Hepatocyte (in vitro differentiated cells): ENCODE data around the gene RRP9. TPM values are rescaled to one million over a fixed set of nuclear protein-coding genes. Genes with fewer than 3 reads are reported as not detected.

Experiments used
- DNase-seq: peaks from one replicate; pipeline ENCODE4 v3.0.0-alpha.2; 2016; ENCODE audit warnings: low spot score
- H2AFZ ChIP-seq: fragments of 200-600 bp; sonication (generic); 2 replicates; pipeline ENCODE4 v1.6.0; 2016; ENCODE audit warnings: antibody characterized with exemption, mild to moderate bottlenecking
- H3K27ac ChIP-seq: fragments of 200-600 bp; sonication (generic); 2 replicates; pipeline ENCODE4 v1.5.1; 2016; ENCODE audit warnings: mild to moderate bottlenecking
- H3K27me3 ChIP-seq: fragments of 200-600 bp; sonication (generic); 2 replicates; pipeline ENCODE4 v1.6.1; 2016
- H3K36me3 ChIP-seq: fragments of 200-600 bp; sonication (generic); replicated peaks from 2 replicates; pipeline ENCODE4 v1.5.1; 2016; ENCODE audit warnings: low read depth; ENCODE audit not compliant: insufficient read depth
- H3K4me1 ChIP-seq: fragments of 200-600 bp; sonication (generic); 2 replicates; pipeline ENCODE4 v1.5.1; 2016; ENCODE audit warnings: mild to moderate bottlenecking, moderate library complexity; ENCODE audit not compliant: insufficient read depth
- H3K4me2 ChIP-seq: fragments of 200-600 bp; sonication (generic); 2 replicates; pipeline ENCODE4 v1.6.0; 2016
- H3K4me3 ChIP-seq: fragments of 200-600 bp; sonication (generic); 2 replicates; pipeline ENCODE4 v1.5.1; 2016; ENCODE audit warnings: mild to moderate bottlenecking
- H3K79me2 ChIP-seq: fragments of 200-600 bp; sonication (generic); 2 replicates; pipeline ENCODE4 v1.6.0; 2017; ENCODE audit warnings: mild to moderate bottlenecking
- H3K9me2 ChIP-seq: fragments of 200-600 bp; sonication (generic); replicated peaks from 2 replicates; pipeline ENCODE4 v1.6.0; 2017; ENCODE audit warnings: mild to moderate bottlenecking; ENCODE audit not compliant: insufficient read depth
- H3K9me3 ChIP-seq: fragments of 200-600 bp; sonication (generic); 2 replicates; pipeline ENCODE4 v1.5.1; 2016; ENCODE audit warnings: low read depth, mild to moderate bottlenecking
- H4K20me1 ChIP-seq: fragments of 200-600 bp; sonication (generic); 2 replicates; pipeline ENCODE4 v1.6.0; 2016; ENCODE audit warnings: mild to moderate bottlenecking; ENCODE audit not compliant: insufficient read depth, poor library complexity, severe bottlenecking
- CTCF ChIP-seq: fragments of 200-600 bp; sonication (generic); IDR thresholded peaks from 2 replicates; pipeline ENCODE4 v1.5.1; 2016; ENCODE audit warnings: antibody characterized with exemption, mild to moderate bottlenecking; ENCODE audit not compliant: poor library complexity
- EZH2 ChIP-seq: fragments of 200-600 bp; sonication (generic); IDR thresholded peaks from 2 replicates; pipeline ENCODE4 v1.6.1; 2016; ENCODE audit warnings: antibody characterized with exemption, mild to moderate bottlenecking, borderline replicate concordance
- EZH2phosphoT487 ChIP-seq: fragments of 200-600 bp; sonication (generic); IDR thresholded peaks from one replicate; pipeline ENCODE4 v1.6.1; 2018; ENCODE audit warnings: antibody characterized with exemption, mild to moderate bottlenecking, low read depth, moderate library complexity; ENCODE audit not compliant: unreplicated experiment, severe bottlenecking
- WGBS: methylation state at CpG from one replicate; pipeline ENCODE4 v1.1.6; 2016; ENCODE audit warnings: low lambda C conversion rate; ENCODE audit errors: missing lambda C conversion rate; 5-methylcytosine and 5-hydroxymethylcytosine counted together
- polyA plus RNA-seq: library from polyadenylated mRNA; unstranded; fragments of >200 nt; fragmentation: Nextera tagmentation; extraction: Ambion mirVana; gene quantifications from 2 replicates; pipeline ENCODE4 v1.2.1, GENCODE V29; 2016
- small RNA-seq: library from RNA; depleted of rRNA; stranded (forward); fragments of <200 nt; gene quantifications from one replicate; pipeline ENCODE3, GENCODE V24; 2014
- total RNA-seq: library from RNA; depleted of rRNA; stranded (reverse); fragments of >200 nt; gene quantifications from 2 replicates; pipeline ENCODE4 v1.2.3, GENCODE V29; 2014

The RRP9 gene
- total and polyA plus RNA-seq, 2 experiments from 2014 or later, result 17.5 to 32.8 TPM

- no peak overlapping the region for H3K4me3 ChIP-seq
- H3K4me2 ChIP-seq, result no peak overlapping the region
- H3K36me3 ChIP-seq, result no peaks in the 10 kb centered on the region
- H2AFZ ChIP-seq, result no peak overlapping the region
- no peak overlapping the region for H3K27ac ChIP-seq
- H3K9me2 ChIP-seq, result no peaks in the 10 kb centered on the region
- H3K27me3 ChIP-seq, result no peaks in the 10 kb centered on the region
- 74% methylated on average over 2 of the region's 2 CpGs for WGBS
- DNase-seq, result no peak
- H3K4me1 ChIP-seq, result no peaks in the 10 kb centered on the region
- H4K20me1 ChIP-seq, result no peaks in the 10 kb centered on the region
- H3K9me3 ChIP-seq, result no peaks in the 10 kb centered on the region
- no peaks in the 10 kb centered on the region for H3K79me2 ChIP-seq
- TF ChIP-seq CTCF (no peak), EZH2phosphoT487 (no peak), EZH2 (no peak)
These were observed 54.1 kb downstream of the RRP9 start for GRCh38 chr3:51887620-51888019.

DNA sequence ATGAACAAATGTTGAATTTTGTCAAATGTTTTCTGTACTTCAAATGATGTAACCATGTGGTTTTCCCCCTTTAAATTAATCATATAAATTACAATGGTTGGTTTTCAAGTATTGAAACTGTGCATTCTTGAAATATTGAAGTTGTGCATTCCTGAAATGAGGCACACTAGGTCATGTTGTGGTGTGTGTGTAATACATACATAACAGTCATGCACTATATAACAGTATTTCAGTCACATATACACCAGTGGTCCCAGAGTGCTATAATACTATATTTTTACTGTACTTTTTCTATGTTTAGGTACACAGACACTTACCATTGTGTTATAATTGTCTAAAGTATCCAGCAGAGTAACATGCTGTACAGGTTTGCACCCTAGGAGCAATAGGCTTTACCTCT lies 55.3 kb downstream of the RRP9 start:
- DNase-seq, result no peak
- Histone ChIP-seq H2AFZ (no peak overlapping the region), H3K9me2 (no peaks in the 10 kb centered on the region), H3K79me2 (no peaks in the 10 kb centered on the region), H3K4me1 (no peaks in the 10 kb centered on the region), H3K27me3 (no peaks in the 10 kb centered on the region), H3K36me3 (no peaks in the 10 kb centered on the region), H4K20me1 (no peaks in the 10 kb centered on the region), H3K4me2 (no peak overlapping the region), H3K9me3 (no peaks in the 10 kb centered on the region), H3K27ac (no peak overlapping the region), H3K4me3 (no peak overlapping the region)
- TF ChIP-seq EZH2phosphoT487 (no peak), EZH2 (no peak), CTCF (no peak)

Small RNA genes within 50 kb of the gene (small RNA-seq; reads per million reads assigned to genes)
- not detected for gene AC115284.1

Other genes with a start within 250 kb of the RRP9 start
- gene GRM2, start 234.8 kb downstream of the RRP9 start, total RNA-seq, result 0.27 TPM in 1 of 2 replicates, not detected in the other
- 0.10 TPM in 1 of 2 replicates, not detected in the other for gene GRM2, start 234.8 kb downstream of the RRP9 start, polyA plus RNA-seq
- not detected in 2 replicates for gene IQCF6, start 162.7 kb downstream of the RRP9 start, total RNA-seq
- gene IQCF6, start 162.7 kb downstream of the RRP9 start, polyA plus RNA-seq, result not detected in 2 replicates
- gene IQCF2, start 80.3 kb downstream of the RRP9 start, total RNA-seq, result not detected in 2 replicates
- not detected in 2 replicates for gene IQCF2, start 80.3 kb downstream of the RRP9 start, polyA plus RNA-seq
- gene IQCF5, start 66.3 kb downstream of the RRP9 start, total RNA-seq, result not detected in 2 replicates
- not detected in 2 replicates for gene IQCF5, start 66.3 kb downstream of the RRP9 start, polyA plus RNA-seq
- gene IQCF1, start 38.6 kb downstream of the RRP9 start, total RNA-seq, result not detected in 2 replicates
- gene IQCF1, start 38.6 kb downstream of the RRP9 start, polyA plus RNA-seq, result not detected in 2 replicates
- gene PARP3, start 459 bp upstream of the RRP9 start, total RNA-seq, result 7.0 and 9.3 TPM in 2 replicates
- 10.3 and 11.6 TPM in 2 replicates for gene PARP3, start 459 bp upstream of the RRP9 start, polyA plus RNA-seq
- not detected in 2 replicates for gene GPR62, start 13.5 kb upstream of the RRP9 start, total RNA-seq
- gene GPR62, start 13.5 kb upstream of the RRP9 start, polyA plus RNA-seq, result 0.08 TPM in 1 of 2 replicates, not detected in the other
- gene PCBP4, start 25.6 kb upstream of the RRP9 start, total RNA-seq, result 48.6 and 60.2 TPM in 2 replicates
- 42.4 and 53.7 TPM in 2 replicates for gene PCBP4, start 25.6 kb upstream of the RRP9 start, polyA plus RNA-seq
- 31.9 and 32.8 TPM in 2 replicates for gene ABHD14B, start 32.1 kb upstream of the RRP9 start, total RNA-seq
- 40.2 and 48.4 TPM in 2 replicates for gene ABHD14B, start 32.1 kb upstream of the RRP9 start, polyA plus RNA-seq
- gene ABHD14A, start 33.2 kb upstream of the RRP9 start, total RNA-seq, result 17.1 and 22.3 TPM in 2 replicates
- 55.1 and 68.6 TPM in 2 replicates for gene ABHD14A, start 33.2 kb upstream of the RRP9 start, polyA plus RNA-seq
- gene ACY1, start 41.6 kb upstream of the RRP9 start, total RNA-seq, result 114 and 164 TPM in 2 replicates
- 148 and 183 TPM in 2 replicates for gene ACY1, start 41.6 kb upstream of the RRP9 start, polyA plus RNA-seq
- gene RPL29, start 54.0 kb upstream of the RRP9 start, total RNA-seq, result 981 and 1,184 TPM in 2 replicates
- 786 and 812 TPM in 2 replicates for gene RPL29, start 54.0 kb upstream of the RRP9 start, polyA plus RNA-seq
- gene DUSP7, start 114.7 kb upstream of the RRP9 start, total RNA-seq, result 13.1 and 13.8 TPM in 2 replicates
- gene DUSP7, start 114.7 kb upstream of the RRP9 start, polyA plus RNA-seq, result 5.9 and 6.4 TPM in 2 replicates
- 2.6 TPM in 2 replicates for gene POC1A, start 212.5 kb upstream of the RRP9 start, total RNA-seq
- gene POC1A, start 212.5 kb upstream of the RRP9 start, polyA plus RNA-seq, result 3.7 and 5.7 TPM in 2 replicates